Esophagus squamous epithelium (tissue), 5 donors: ENCODE data around the gene MRPS27. TPM values are rescaled to one million over a fixed set of nuclear protein-coding genes. Genes with fewer than 3 reads are reported as not detected.

ENCODE experiments used
- DNase-seq: peaks from one replicate; lab custom pipeline; 2025; lab: John Stamatoyannopoulos, UW
- H3K27ac ChIP-seq, 4 donors: fragments of 200-600 bp; sonication (generic); one replicate each; pipeline ENCODE4 v1.5.1; 2016 to 2019; ENCODE audit warnings: mild to moderate bottlenecking in 1 of 4
- H3K27me3 ChIP-seq, 4 donors: fragments of 200-600 bp; sonication (generic); 1 replicate in 3 of 4; 2 replicates in 1 of 4; pipeline versions ENCODE4 v1.5.1 to v1.6.0; 2017 to 2021; ENCODE audit warnings: antibody characterized with exemption in 1 of 4
- H3K36me3 ChIP-seq, 3 donors: fragments of 200-600 bp; sonication (generic); one replicate each; pipeline ENCODE4 v1.5.1; 2016 to 2019
- H3K4me1 ChIP-seq, 3 donors: fragments of 200-600 bp; sonication (generic); one replicate each; pipeline ENCODE4 v1.5.1; 2017 to 2019
- H3K4me3 ChIP-seq, 4 donors: fragments of 200-600 bp; sonication (generic); 1 replicate in 3 of 4; 2 replicates in 1 of 4; pipeline ENCODE4 v1.5.1; 2016 to 2019; ENCODE audit warnings: mild to moderate bottlenecking in 2 of 4, moderate library complexity in 1 of 4
- H3K9me3 ChIP-seq, 3 donors: fragments of 200-600 bp; sonication (generic); one replicate each; pipeline ENCODE4 v1.5.1; 2016 to 2019
- POLR2A ChIP-seq, 4 donors: fragments of 450-650 bp; IDR thresholded peaks; one replicate each; pipeline ENCODE4 v1.6.1; 2017; ENCODE audit warnings: antibody characterized with exemption in 4 of 4, mild to moderate bottlenecking in 4 of 4, moderate library complexity in 3 of 4
- WGBS, 2 donors: methylation state at CpG; one replicate each; pipeline ENCODE4 v1.1.5; 2018; 5-methylcytosine and 5-hydroxymethylcytosine counted together
- intact Hi-C: fragments of 100-400 bp; cut with DNase I; formaldehyde crosslinking; loops from one replicate; pipeline ENCODE4 v1.15.0; 2022
- total RNA-seq, 4 donors: library from RNA; depleted of rRNA; stranded (reverse); fragments of >200 nt; gene quantifications; one replicate each; pipeline ENCODE4 v1.1.0, GENCODE V29; 2016
- TF ChIP-seq, protein P1 (sequence below), 6 experiments: fragments of 450-650 bp in 4 of 6; fragments of 200-600 bp in 2 of 6; sonication (generic) in 2 of 6; IDR thresholded peaks; one replicate each; pipeline ENCODE4 v1.5.1; 2016 to 2019; ENCODE audit warnings: antibody characterized with exemption in 6 of 6, mild to moderate bottlenecking in 4 of 6, moderate library complexity in 4 of 6
- donor health status: DM: yes; HTN: yes; CAD: no.

The MRPS27 gene
- total RNA-seq, 4 donors from 2014 or later, result 33.7 to 60.0 (median 53.9) TPM

- TF ChIP-seq POLR2A (IDR thresholded peaks at IDR 0.05), result no peak
- TF ChIP-seq, protein P1, sequence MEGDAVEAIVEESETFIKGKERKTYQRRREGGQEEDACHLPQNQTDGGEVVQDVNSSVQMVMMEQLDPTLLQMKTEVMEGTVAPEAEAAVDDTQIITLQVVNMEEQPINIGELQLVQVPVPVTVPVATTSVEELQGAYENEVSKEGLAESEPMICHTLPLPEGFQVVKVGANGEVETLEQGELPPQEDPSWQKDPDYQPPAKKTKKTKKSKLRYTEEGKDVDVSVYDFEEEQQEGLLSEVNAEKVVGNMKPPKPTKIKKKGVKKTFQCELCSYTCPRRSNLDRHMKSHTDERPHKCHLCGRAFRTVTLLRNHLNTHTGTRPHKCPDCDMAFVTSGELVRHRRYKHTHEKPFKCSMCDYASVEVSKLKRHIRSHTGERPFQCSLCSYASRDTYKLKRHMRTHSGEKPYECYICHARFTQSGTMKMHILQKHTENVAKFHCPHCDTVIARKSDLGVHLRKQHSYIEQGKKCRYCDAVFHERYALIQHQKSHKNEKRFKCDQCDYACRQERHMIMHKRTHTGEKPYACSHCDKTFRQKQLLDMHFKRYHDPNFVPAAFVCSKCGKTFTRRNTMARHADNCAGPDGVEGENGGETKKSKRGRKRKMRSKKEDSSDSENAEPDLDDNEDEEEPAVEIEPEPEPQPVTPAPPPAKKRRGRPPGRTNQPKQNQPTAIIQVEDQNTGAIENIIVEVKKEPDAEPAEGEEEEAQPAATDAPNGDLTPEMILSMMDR (IDR thresholded peaks at IDR 0.05), result no peak
- WGBS, 2 donors, result 81 to 89% methylated on average over 3 of the region's 3 CpGs
- Histone ChIP-seq H3K27me3 (no peaks in the 10 kb centered on the region), H3K27ac (no peak overlapping the region), H3K9me3 (no peaks in the 10 kb centered on the region), H3K4me3 (no peak overlapping the region), H3K4me1 (no peaks in the 10 kb centered on the region), H3K36me3 (peaks cover 0 to 68% (median 0%) of the 10 kb centered on the region in 3 donors)
- intact Hi-C loops, result no loop called here
- DNase-seq, result no peak
Observed at GRCh38 chr5:72293495-72294055, 26.5 kb downstream of the MRPS27 start.

- Histone ChIP-seq H3K9me3 (no peaks in the 10 kb centered on the region), H3K36me3 (peaks cover 0 to 75% (median 2%) of the 10 kb centered on the region in 3 donors), H3K27ac (no peak overlapping the region), H3K27me3 (no peaks in the 10 kb centered on the region), H3K4me3 (no peak overlapping the region), H3K4me1 (no peaks in the 10 kb centered on the region)
- DNase-seq, result no peak
- intact Hi-C loops, result no loop called here
- WGBS, 2 donors, result 90 to 100% methylated on average over 1 of the region's 1 CpG
- TF ChIP-seq, protein P1 (IDR thresholded peaks at IDR 0.05), result no peak
- TF ChIP-seq POLR2A (IDR thresholded peaks at IDR 0.05), result no peak
Observed at GRCh38 chr5:72292411-72292810, 27.6 kb downstream of the MRPS27 start.

DNA sequence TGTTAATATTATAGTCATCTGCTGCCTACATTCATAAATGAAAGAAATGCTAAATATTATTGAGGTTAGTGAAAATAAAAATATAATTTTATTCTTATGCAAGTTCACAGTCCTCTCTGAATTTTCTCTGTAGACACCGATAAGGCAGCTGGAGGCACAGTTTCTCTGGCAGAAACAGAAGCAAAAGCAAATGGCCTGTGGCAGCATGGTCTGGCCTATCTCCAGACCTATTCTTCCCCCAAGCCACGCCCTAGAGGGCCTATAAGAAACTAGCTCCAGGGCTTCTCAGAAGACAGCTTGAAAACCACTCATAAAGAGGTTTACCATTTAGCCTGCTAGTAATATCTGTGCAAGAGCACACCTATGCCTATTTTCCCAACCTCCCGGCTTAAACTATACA, 28.4 kb downstream of the MRPS27 start:
- no peak for DNase-seq
- H3K4me3 ChIP-seq, result no peak overlapping the region
- no peaks in the 10 kb centered on the region for H3K9me3 ChIP-seq
- no peak overlapping the region for H3K27ac ChIP-seq
- WGBS, 2 donors, result 76 to 80% methylated on average over 3 of the region's 3 CpGs
- no peaks in the 10 kb centered on the region for H3K4me1 ChIP-seq
- no peak for TF ChIP-seq POLR2A (IDR thresholded peaks at IDR 0.05)
- TF ChIP-seq, protein P1 (IDR thresholded peaks at IDR 0.05), result no peak
- H3K27me3 ChIP-seq, result no peaks in the 10 kb centered on the region
- H3K36me3 ChIP-seq, result peaks cover 0 to 75% (median 5%) of the 10 kb centered on the region in 3 donors
- intact Hi-C loops, result no loop called here

GRCh38 chr5:72290356-72291133, 29.5 kb downstream of the MRPS27 start:
- H3K27ac ChIP-seq, result no peak overlapping the region
- intact Hi-C loops, result no loop called here
- 90 to 94% methylated on average over 6 of the region's 6 CpGs for WGBS, 2 donors
- H3K4me3 ChIP-seq, result no peak overlapping the region
- no peaks in the 10 kb centered on the region for H3K4me1 ChIP-seq
- no peak for DNase-seq
- TF ChIP-seq, protein P1 (IDR thresholded peaks at IDR 0.05), result no peak
- TF ChIP-seq POLR2A (IDR thresholded peaks at IDR 0.05), result no peak
- H3K9me3 ChIP-seq, result no peaks in the 10 kb centered on the region
- H3K36me3 ChIP-seq, result peaks cover 0 to 70% (median 5%) of the 10 kb centered on the region in 3 donors
- no peaks in the 10 kb centered on the region for H3K27me3 ChIP-seq

- intact Hi-C loops, result no loop called here
- Histone ChIP-seq H3K27ac (no peak overlapping the region), H3K4me1 (no peaks in the 10 kb centered on the region), H3K4me3 (no peak overlapping the region), H3K27me3 (no peaks in the 10 kb centered on the region), H3K36me3 (peaks cover 0 to 55% (median 5%) of the 10 kb centered on the region in 3 donors), H3K9me3 (no peaks in the 10 kb centered on the region)
- TF ChIP-seq, protein P1 (IDR thresholded peaks at IDR 0.05), result no peak
- TF ChIP-seq POLR2A (IDR thresholded peaks at IDR 0.05), result no peak
- DNase-seq, result no peak
- WGBS, 2 donors, result 85 to 89% methylated on average over 2 of the region's 2 CpGs
Observed at GRCh38 chr5:72288924-72289323, 31.1 kb downstream of the MRPS27 start.
